ENCODE data around the gene MUC4.
"Not testable (repeated sequence)": the region's sequence is repeated elsewhere in the genome, so short reads cannot be mapped to it uniquely, and the experiment has no call there.

The MUC4 gene

DNA sequence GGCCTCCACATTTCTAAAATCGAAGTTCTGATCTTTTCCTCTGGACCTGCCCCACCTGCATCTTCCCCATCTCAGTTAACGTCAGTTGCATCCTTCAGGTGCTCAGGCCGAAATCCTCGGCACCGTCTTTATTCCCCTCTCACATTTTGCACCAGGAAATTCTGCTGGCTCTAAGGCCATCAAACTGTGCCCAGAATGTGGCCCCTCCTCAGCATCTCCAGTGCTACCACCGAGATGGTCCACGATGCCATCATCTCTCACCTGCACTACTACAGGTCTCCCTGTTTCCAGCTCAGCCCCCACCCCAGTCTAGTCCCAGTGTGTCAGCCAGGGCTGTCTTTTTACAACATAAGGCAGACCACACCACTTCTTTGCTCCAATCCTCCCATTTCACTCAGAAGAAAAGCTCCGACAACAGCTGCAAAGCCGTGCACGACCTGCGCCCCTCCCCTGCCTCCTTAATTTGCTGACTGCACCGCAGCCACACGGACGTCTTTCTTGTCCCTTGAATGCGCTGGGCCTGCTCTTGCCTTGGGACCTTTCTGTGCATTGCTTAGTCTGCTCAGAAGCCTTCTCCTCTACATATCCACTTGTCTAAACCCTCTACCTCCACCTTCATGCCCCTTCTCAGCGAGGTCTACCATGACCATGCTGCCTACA, 76.6 kb downstream of the MUC4 start:
- Histone ChIP-seq H3K4me1 (ENCODE audit: control insufficient read depth in 1 of 2, insufficient read depth in 1 of 2, low read depth in 1 of 2, low read length in 1 of 2) (no peaks in the 10 kb centered on the region), H3K9me3 (no peaks in the 10 kb centered on the region), H3K27me3 (no peaks in the 10 kb centered on the region), H3K4me3 (ENCODE audit: low read depth in 1 of 2, low read length in 1 of 2) (no peak overlapping the region), H3K36me3 (no peaks in the 10 kb centered on the region), H3K27ac (no peak overlapping the region)
- TF ChIP-seq CTCF (IDR thresholded peaks at IDR 0.05) = no peak

GRCh38 chr3:195732940-195733339, 78.8 kb downstream of the MUC4 start:
- no peaks in the 10 kb centered on the region for H3K4me1 ChIP-seq (ENCODE audit: control insufficient read depth in 1 of 2, insufficient read depth in 1 of 2, low read depth in 1 of 2, low read length in 1 of 2)
- H3K27me3 ChIP-seq = no peaks in the 10 kb centered on the region
- H3K36me3 ChIP-seq = no peaks in the 10 kb centered on the region
- TF ChIP-seq CTCF (IDR thresholded peaks at IDR 0.05) = no peak
- no peak overlapping the region for H3K27ac ChIP-seq
- H3K9me3 ChIP-seq = no peaks in the 10 kb centered on the region
- H3K4me3 ChIP-seq (ENCODE audit: low read depth in 1 of 2, low read length in 1 of 2) = no peak overlapping the region

- Histone ChIP-seq H3K4me1 (ENCODE audit: control insufficient read depth in 1 of 2, insufficient read depth in 1 of 2, low read depth in 1 of 2, low read length in 1 of 2) (no peaks in the 10 kb centered on the region), H3K9me3 (no peaks in the 10 kb centered on the region), H3K27ac (no peak overlapping the region), H3K27me3 (no peaks in the 10 kb centered on the region), H3K36me3 (no peaks in the 10 kb centered on the region), H3K4me3 (ENCODE audit: low read depth in 1 of 2, low read length in 1 of 2) (no peak overlapping the region)
- TF ChIP-seq CTCF (IDR thresholded peaks at IDR 0.05) = no peak
These were observed 80.3 kb downstream of the MUC4 start for GRCh38 chr3:195731356-195731905.

GRCh38 chr3:195729476-195730251, 82.1 kb downstream of the MUC4 start:
- Histone ChIP-seq H3K4me1 (ENCODE audit: control insufficient read depth in 1 of 2, insufficient read depth in 1 of 2, low read depth in 1 of 2, low read length in 1 of 2) (no peaks in the 10 kb centered on the region), H3K36me3 (no peaks in the 10 kb centered on the region), H3K27me3 (no peaks in the 10 kb centered on the region), H3K9me3 (no peaks in the 10 kb centered on the region), H3K27ac (no peak overlapping the region), H3K4me3 (ENCODE audit: low read depth in 1 of 2, low read length in 1 of 2) (no peak overlapping the region)
- TF ChIP-seq CTCF (IDR thresholded peaks at IDR 0.05) = no peak

- H3K27ac ChIP-seq; H3K27me3 ChIP-seq; H3K9me3 ChIP-seq; H3K36me3 ChIP-seq; H3K4me3 ChIP-seq (ENCODE audit: low read depth in 1 of 2, low read length in 1 of 2); H3K4me1 ChIP-seq (ENCODE audit: control insufficient read depth in 1 of 2, insufficient read depth in 1 of 2, low read depth in 1 of 2, low read length in 1 of 2): not testable (repeated sequence)
These were observed 82.9 kb downstream of the MUC4 start for GRCh38 chr3:195728789-195729188.

- H3K4me3 ChIP-seq (ENCODE audit: low read depth in 1 of 2, low read length in 1 of 2) = no peak overlapping the region
- TF ChIP-seq CTCF (IDR thresholded peaks at IDR 0.05) = no peak
- no peaks in the 10 kb centered on the region for H3K27me3 ChIP-seq
- H3K27ac ChIP-seq = no peak overlapping the region
- no peaks in the 10 kb centered on the region for H3K36me3 ChIP-seq
- H3K4me1 ChIP-seq (ENCODE audit: control insufficient read depth in 1 of 2, insufficient read depth in 1 of 2, low read depth in 1 of 2, low read length in 1 of 2) = no peaks in the 10 kb centered on the region
- H3K9me3 ChIP-seq = no peaks in the 10 kb centered on the region
These were observed 84.0 kb downstream of the MUC4 start for GRCh38 chr3:195727606-195728195.

DNA sequence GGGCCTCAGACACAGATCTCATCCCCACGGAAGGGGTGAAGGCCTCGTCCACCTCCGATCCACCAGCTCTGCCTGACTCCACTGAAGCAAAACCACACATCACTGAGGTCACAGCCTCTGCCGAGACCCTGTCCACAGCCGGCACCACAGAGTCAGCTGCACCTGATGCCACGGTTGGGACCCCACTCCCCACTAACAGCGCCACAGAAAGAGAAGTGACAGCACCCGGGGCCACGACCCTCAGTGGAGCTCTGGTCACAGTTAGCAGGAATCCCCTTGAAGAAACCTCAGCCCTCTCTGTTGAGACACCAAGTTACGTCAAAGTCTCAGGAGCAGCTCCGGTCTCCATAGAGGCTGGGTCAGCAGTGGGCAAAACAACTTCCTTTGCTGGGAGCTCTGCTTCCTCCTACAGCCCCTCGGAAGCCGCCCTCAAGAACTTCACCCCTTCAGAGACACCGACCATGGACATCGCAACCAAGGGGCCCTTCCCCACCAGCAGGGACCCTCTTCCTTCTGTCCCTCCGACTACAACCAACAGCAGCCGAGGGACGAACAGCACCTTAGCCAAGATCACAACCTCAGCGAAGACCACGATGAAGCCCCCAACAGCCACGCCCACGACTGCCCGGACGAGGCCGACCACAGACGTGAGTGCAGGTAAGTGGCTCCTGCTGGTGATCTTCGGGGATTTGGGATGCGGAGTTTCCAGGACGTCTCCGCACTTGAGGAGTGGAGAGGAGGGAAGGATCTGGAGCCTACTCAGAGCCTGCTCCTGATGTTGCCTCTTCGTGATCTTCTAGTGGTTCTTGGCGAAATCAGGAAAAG, 85.6 kb downstream of the MUC4 start:
- not testable (repeated sequence) for H3K27me3 ChIP-seq; H3K9me3 ChIP-seq; H3K4me3 ChIP-seq (ENCODE audit: low read depth in 1 of 2, low read length in 1 of 2)

DNA sequence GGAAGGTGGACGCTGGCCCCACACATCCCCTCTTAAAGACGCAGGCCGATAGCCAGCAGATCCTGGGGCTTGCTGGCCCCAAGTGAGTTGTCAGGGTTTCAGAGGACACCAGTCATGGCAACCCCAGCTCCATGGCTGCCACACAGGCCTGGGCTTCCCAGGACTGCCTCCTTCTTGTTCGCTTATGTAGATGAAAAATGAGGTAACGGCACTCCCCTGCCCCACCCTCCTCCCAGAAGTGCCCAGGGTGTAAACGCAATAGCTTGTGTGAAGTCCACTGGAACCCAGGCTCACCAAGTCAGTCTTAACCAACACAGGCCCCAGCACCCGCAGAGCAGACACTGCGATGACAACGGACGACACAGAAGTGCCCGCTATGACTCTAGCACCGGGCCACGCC, 87.4 kb downstream of the MUC4 start:
- not testable (repeated sequence) for H3K9me3 ChIP-seq; H3K27me3 ChIP-seq; H3K4me3 ChIP-seq (ENCODE audit: low read depth in 1 of 2, low read length in 1 of 2); H3K4me1 ChIP-seq (ENCODE audit: control insufficient read depth in 1 of 2, insufficient read depth in 1 of 2, low read depth in 1 of 2, low read length in 1 of 2); H3K27ac ChIP-seq; H3K36me3 ChIP-seq

More for the DNA sequence above, 85.6 kb downstream of the MUC4 start:
- H3K4me1 ChIP-seq (ENCODE audit: control insufficient read depth in 1 of 2, insufficient read depth in 1 of 2, low read depth in 1 of 2, low read length in 1 of 2); H3K36me3 ChIP-seq; H3K27ac ChIP-seq: not testable (repeated sequence)
